NT2/D1 (cell line): Measurements from ENCODE around the gene DCLK2.

Experiments used
- SUZ12 ChIP-seq: IDR thresholded peaks from 2 replicates; pipeline ENCODE4 v1.6.1; 2011; ENCODE audit not compliant: insufficient read length, insufficient read depth; ENCODE audit errors: extremely low read depth
- YY1 ChIP-seq: IDR thresholded peaks from 2 replicates; pipeline ENCODE4 v1.6.1; 2011; ENCODE audit not compliant: insufficient read length, insufficient read depth
- ZNF274 ChIP-seq: IDR thresholded peaks from 2 replicates; pipeline ENCODE4 v1.6.1; 2011; ENCODE audit warnings: mild to moderate bottlenecking, low read depth, low read length

- TF ChIP-seq ZNF274 (no peak), YY1 (no peak), SUZ12 (no peak)
Observed at GRCh38 chr4:150152766-150153165, 74.5 kb downstream of the DCLK2 start.
